GM12872 (cell line): Measurements from ENCODE around the gene SLC8A1.

Source experiments
- CTCF ChIP-seq: IDR thresholded peaks from 3 replicates; pipeline ENCODE4 v1.5.1; 2011; ENCODE audit warnings: low read depth, mild to moderate bottlenecking, low read length, moderate library complexity; ENCODE audit not compliant: insufficient read depth

Gene SLC8A1

GRCh38 chr2:40204268-40204667, 247.6 kb downstream of the SLC8A1 start:
- no peak for TF ChIP-seq CTCF

- no peak for TF ChIP-seq CTCF
These were observed 249.0 kb downstream of the SLC8A1 start for GRCh38 chr2:40202798-40203400.

GRCh38 chr2:40201425-40201824, 250.5 kb downstream of the SLC8A1 start:
- TF ChIP-seq CTCF, result no peak

GRCh38 chr2:40200366-40200915, 251.4 kb downstream of the SLC8A1 start:
- no peak for TF ChIP-seq CTCF

- no peak for TF ChIP-seq CTCF
These were observed 252.1 kb downstream of the SLC8A1 start for GRCh38 chr2:40199771-40200170.

- TF ChIP-seq CTCF, result no peak
These were observed 254.8 kb downstream of the SLC8A1 start for GRCh38 chr2:40197121-40197520.

GRCh38 chr2:40193670-40194026, 258.2 kb downstream of the SLC8A1 start:
- no peak for TF ChIP-seq CTCF
